ENCODE results near the gene CTDSPL.

The CTDSPL gene

GRCh38 chr3:37852771-37853170, 8.9 kb upstream of the CTDSPL start:
- in situ Hi-C loops (cut with MboI; ENCODE audit: low sequenced_read_pairs): loop anchor here (10.0 kb wide), 1 partner anchor 112 kb away; no protein-coding TSS in a partner anchor

GRCh38 chr3:37853691-37854413, 7.8 kb upstream of the CTDSPL start:
- in situ Hi-C loops (cut with MboI; ENCODE audit: low sequenced_read_pairs): loop anchor here (10.0 kb wide), 1 partner anchor 111 kb away; no protein-coding TSS in a partner anchor

GRCh38 chr3:37855363-37855970, 6.2 kb upstream of the CTDSPL start:
- in situ Hi-C loops (cut with MboI; ENCODE audit: low sequenced_read_pairs): loop anchor here (10.0 kb wide), 1 partner anchor 109 kb away; no protein-coding TSS in a partner anchor

GRCh38 chr3:37856381-37856780, 5.3 kb upstream of the CTDSPL start:
- in situ Hi-C loops (cut with MboI; ENCODE audit: low sequenced_read_pairs): loop anchor here (10.0 kb wide), 1 partner anchor 108 kb away; no protein-coding TSS in a partner anchor

- in situ Hi-C loops (cut with MboI; ENCODE audit: low sequenced_read_pairs): loop anchor here (10.0 kb wide), 1 partner anchor 106 kb away; no protein-coding TSS in a partner anchor
Measured at GRCh38 chr3:37858742-37859141, 2.9 kb upstream of the CTDSPL start.

- in situ Hi-C loops (cut with MboI; ENCODE audit: low sequenced_read_pairs): loop anchor here (10.0 kb wide), 1 partner anchor 105 kb away; no protein-coding TSS in a partner anchor
Measured at GRCh38 chr3:37859354-37859753, 2.3 kb upstream of the CTDSPL start.

GRCh38 chr3:37859908-37860199, 1.8 kb upstream of the CTDSPL start:
- in situ Hi-C loops (cut with MboI; ENCODE audit: low sequenced_read_pairs): loop anchor here (10.0 kb wide), 1 partner anchor 105 kb away; no protein-coding TSS in a partner anchor

GRCh38 chr3:37862219-37862902, 681 bp downstream of the CTDSPL start:
- in situ Hi-C loops (cut with MboI; ENCODE audit: low sequenced_read_pairs): no loop called here

GRCh38 chr3:37862903-37863815, 1.5 kb downstream of the CTDSPL start:
- in situ Hi-C loops (cut with MboI; ENCODE audit: low sequenced_read_pairs): no loop called here

- in situ Hi-C loops (cut with MboI; ENCODE audit: low sequenced_read_pairs): no loop called here
Measured at GRCh38 chr3:37863949-37864822, 2.5 kb downstream of the CTDSPL start.

GRCh38 chr3:37864904-37865303, 3.2 kb downstream of the CTDSPL start:
- in situ Hi-C loops (cut with MboI; ENCODE audit: low sequenced_read_pairs): no loop called here

GRCh38 chr3:37867144-37867543, 5.5 kb downstream of the CTDSPL start:
- in situ Hi-C loops (cut with MboI; ENCODE audit: low sequenced_read_pairs): no loop called here

- in situ Hi-C loops (cut with MboI; ENCODE audit: low sequenced_read_pairs): no loop called here
Measured at GRCh38 chr3:37871858-37872257, 10.2 kb downstream of the CTDSPL start.

- in situ Hi-C loops (cut with MboI; ENCODE audit: low sequenced_read_pairs): no loop called here
Measured at GRCh38 chr3:37872413-37873160, 10.9 kb downstream of the CTDSPL start.

- in situ Hi-C loops (cut with MboI; ENCODE audit: low sequenced_read_pairs): no loop called here
Measured at GRCh38 chr3:37876279-37876678, 14.6 kb downstream of the CTDSPL start.

GRCh38 chr3:37882711-37883110, 21.0 kb downstream of the CTDSPL start:
- in situ Hi-C loops (cut with MboI; ENCODE audit: low sequenced_read_pairs): no loop called here

- in situ Hi-C loops (cut with MboI; ENCODE audit: low sequenced_read_pairs): no loop called here
Measured at GRCh38 chr3:37885814-37886213, 24.1 kb downstream of the CTDSPL start.

- in situ Hi-C loops (cut with MboI; ENCODE audit: low sequenced_read_pairs): no loop called here
Measured at GRCh38 chr3:37886395-37886794, 24.7 kb downstream of the CTDSPL start.

GRCh38 chr3:37887062-37887461, 25.4 kb downstream of the CTDSPL start:
- in situ Hi-C loops (cut with MboI; ENCODE audit: low sequenced_read_pairs): no loop called here
